HG03196 (cell line): ENCODE results near the gene TSPY1.
"Not testable (repeated sequence)": the region's sequence is repeated elsewhere in the genome, so short reads cannot be mapped to it uniquely, and the experiment has no call there.

Source experiments
- ATAC-seq: cut with Tn5 transposase; IDR thresholded peaks from one replicate; pipeline ENCODE4 v1.9.1; 2021; ENCODE audit not compliant: unreplicated experiment

The TSPY1 gene, protein sequence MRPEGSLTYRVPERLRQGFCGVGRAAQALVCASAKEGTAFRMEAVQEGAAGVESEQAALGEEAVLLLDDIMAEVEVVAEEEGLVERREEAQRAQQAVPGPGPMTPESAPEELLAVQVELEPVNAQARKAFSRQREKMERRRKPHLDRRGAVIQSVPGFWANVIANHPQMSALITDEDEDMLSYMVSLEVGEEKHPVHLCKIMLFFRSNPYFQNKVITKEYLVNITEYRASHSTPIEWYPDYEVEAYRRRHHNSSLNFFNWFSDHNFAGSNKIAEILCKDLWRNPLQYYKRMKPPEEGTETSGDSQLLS

DNA sequence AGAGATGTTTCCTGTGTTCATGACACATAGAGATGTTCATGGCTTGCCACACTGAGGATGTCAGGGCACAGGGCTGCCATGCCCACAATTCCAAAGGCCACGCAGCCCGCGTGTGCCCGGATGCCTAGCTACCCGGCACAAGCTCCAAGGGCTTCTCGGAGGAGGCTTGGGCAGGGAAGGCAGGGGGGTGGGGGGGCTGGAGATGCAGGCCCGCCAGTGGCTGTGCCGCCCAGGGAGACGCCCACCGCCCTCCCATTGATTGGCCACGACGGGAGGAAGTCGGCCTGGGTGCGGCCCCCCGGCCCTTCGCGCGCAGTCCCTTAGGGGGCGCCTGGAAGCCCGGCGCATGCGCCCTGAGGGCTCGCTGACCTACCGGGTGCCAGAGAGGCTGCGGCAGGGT is at the start of gene TSPY1:
TSPY1 (plus strand) TSS at position 301 of the 400 bp plus-strand sequence; CDS start at position 347, 46 bp downstream.
- not testable (repeated sequence) for ATAC-seq

- not testable (repeated sequence) for ATAC-seq
Observed at GRCh38 chrY:9486967-9487366, 20.2 kb downstream of the TSPY1 start, which contains the start of gene TSPY9. TSPY9 (plus strand) TSS chrY:9487267; CDS start chrY:9487313, 46 bp downstream.

DNA sequence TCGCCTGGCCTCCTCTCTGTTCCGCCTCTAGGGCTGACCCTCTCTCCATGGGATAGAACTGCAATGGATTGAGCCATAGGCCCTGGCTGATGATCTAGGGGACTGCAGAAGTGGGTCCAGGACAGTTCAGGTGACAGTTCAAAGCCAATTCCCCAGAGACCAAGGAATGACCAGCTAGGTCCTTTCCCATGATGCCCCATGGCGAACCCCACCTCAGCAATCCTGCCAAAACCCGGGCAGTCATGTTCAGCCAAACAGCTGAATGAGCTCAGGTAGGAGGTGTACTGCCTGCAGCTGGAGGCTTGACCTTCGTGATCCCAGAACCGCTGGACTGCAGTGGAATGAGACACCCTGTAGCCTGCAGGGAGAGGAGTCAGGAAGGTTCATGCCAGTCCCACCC is 37.6 kb downstream of the TSPY1 start:
- ATAC-seq, result not testable (repeated sequence)

- not testable (repeated sequence) for ATAC-seq
Observed at GRCh38 chrY:9516287-9516686, 49.5 kb downstream of the TSPY1 start.
